Measurements from ENCODE around the gene ERGIC3. TPM values are rescaled to one million over a fixed set of nuclear protein-coding genes. Genes with fewer than 3 reads are reported as not detected.
A peak's percentile ranks its signal among the peaks of the same experiment; 100 is the strongest.

Gene ERGIC3
- total RNA-seq, 1 donor, result 325 TPM

DNA sequence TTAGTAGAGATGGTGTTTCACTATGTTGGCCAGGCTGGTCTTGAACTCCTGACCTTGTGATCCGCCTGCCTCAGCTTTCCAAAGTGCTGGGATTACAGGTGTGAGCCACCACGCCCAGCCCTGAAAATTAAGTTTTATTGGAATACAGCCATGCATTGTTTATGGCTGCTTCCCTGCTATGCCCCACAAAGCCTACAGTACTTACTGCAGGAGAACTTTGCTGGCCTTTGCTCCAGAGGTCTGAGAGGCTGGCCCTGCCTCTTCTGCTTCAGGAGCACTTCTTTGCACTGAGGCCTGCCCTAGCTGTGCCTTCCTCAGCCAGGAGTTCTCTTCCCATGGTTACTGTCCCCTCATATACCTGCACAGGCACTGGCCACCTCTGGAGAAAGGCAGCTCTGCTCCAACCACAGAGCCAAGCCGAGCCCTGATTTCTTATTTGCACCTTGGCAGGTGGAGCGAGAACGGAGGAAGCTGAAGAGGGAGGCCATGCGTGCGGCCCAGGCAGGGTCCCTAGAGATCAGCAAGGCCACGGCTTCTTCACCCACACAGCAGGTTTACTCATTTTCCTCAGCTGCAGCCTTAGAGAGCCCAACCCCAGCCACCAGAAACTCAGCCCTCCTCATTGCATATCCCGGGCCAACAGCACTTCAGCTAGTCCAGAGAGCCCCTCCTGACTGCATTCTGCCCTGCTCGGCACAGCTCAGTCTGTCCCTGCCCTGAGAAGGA is 33.2 kb upstream of the ERGIC3 start:
- no peak overlapping the region for H3K4me3 ChIP-seq (ENCODE audit: low read depth, low read length)
- DNase-seq (ENCODE audit: low read depth), result no peak
- TF ChIP-seq, protein P1, sequence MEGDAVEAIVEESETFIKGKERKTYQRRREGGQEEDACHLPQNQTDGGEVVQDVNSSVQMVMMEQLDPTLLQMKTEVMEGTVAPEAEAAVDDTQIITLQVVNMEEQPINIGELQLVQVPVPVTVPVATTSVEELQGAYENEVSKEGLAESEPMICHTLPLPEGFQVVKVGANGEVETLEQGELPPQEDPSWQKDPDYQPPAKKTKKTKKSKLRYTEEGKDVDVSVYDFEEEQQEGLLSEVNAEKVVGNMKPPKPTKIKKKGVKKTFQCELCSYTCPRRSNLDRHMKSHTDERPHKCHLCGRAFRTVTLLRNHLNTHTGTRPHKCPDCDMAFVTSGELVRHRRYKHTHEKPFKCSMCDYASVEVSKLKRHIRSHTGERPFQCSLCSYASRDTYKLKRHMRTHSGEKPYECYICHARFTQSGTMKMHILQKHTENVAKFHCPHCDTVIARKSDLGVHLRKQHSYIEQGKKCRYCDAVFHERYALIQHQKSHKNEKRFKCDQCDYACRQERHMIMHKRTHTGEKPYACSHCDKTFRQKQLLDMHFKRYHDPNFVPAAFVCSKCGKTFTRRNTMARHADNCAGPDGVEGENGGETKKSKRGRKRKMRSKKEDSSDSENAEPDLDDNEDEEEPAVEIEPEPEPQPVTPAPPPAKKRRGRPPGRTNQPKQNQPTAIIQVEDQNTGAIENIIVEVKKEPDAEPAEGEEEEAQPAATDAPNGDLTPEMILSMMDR (IDR thresholded peaks at IDR 0.05; ENCODE audit: insufficient read depth, low read depth, low read length), result no peak

DNA sequence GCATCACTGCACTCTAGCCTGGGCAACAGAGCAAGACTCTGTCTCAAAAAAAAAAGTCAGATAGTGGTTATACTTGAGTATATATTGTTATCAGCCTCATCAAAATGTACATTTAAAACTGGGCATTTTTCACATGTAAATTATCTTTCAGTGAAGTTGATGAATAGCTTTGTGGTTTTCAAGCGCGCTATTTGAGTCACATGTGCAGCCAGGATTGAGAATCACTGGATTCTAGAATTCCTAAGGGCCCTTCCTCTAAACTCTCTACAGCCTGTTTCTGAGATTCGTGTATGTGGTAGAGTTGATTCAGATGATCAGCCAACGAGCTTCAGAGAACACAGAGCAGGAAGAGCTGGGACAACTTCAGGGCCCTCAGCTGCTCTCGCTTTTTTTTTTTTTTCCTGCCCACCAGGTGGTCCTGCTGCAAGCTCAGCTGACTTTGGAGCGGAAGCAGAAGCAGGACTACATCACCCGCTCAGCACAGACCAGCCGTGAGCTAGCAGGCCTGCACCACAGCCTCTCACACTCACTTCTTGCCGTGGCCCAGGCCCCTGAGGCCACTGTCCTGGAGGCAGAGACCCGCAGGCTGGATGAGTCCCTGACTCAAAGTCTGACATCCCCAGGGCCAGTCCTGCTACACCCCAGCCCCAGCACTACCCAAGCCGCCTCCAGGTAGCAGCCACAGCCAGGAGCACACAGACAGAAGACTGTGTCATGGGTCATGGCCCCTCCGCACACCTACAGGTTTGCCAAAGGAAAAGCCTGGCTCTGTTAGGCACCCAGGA is 30.7 kb upstream of the ERGIC3 start:
- TF ChIP-seq, protein P1 (IDR thresholded peaks at IDR 0.05; ENCODE audit: insufficient read depth, low read depth, low read length), result no peak
- no peak overlapping the region for H3K4me3 ChIP-seq (ENCODE audit: low read depth, low read length)
- DNase-seq (ENCODE audit: low read depth), result no peak

DNA sequence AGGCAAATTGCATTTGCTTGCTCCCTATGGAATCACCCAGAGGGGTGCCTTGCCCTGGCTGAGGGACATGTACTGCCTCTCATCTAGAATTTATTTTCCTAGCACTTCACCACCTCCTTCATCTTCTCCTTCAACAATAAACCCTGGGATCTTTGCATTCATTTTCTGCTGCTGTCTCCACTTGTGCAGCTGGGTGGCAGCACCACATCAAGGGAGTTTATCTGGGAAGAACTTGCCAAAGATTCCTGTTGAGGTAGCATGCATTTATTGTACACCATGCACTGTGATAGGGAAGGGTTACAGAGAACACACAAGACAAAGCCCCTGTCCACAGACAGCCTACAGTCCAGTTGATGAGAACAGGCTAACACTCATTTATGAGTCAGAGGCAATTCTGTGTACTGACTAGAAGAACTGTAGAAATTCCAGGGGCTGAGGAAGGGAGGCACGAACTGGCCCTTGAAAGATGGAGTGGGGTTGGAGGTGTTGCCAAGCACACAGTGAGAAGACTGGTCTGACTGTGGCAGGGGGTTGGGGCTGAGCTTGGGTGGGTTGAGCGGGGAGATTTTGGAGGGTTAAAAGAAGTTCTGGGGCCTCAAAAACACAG is 30.0 kb upstream of the ERGIC3 start:
- H3K4me3 ChIP-seq (ENCODE audit: low read depth, low read length), result no peak overlapping the region
- TF ChIP-seq, protein P1 (IDR thresholded peaks at IDR 0.05; ENCODE audit: insufficient read depth, low read depth, low read length), result peak; percentile 78
- peak; percentile 62 for DNase-seq (ENCODE audit: low read depth)

DNA sequence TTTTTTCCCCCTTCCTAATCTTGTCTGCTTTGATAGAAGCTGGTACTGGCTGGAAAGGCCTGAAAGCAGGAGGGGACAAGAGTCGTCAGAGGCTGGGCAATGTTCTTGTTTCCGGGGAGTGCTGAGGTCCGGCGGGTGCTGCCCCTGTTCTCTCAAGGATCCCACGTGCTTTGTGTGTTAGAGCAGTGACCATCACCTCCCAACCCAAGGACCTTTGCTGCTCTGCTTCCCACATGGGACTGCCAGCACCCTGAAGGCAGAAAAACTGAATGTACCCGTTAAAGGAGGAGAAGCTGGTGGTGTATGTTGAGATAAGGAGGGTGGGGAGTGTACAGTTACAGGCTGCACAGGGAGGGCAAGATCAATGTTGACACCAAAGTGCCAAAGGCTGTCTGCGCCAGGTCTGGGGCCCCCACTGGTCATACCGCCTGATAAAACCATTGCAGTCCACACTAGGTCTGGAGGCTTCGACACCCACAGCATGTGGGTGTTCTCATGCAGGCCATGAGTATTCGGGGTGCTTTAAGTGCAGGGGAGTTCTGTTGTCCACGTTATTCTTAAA is 27.4 kb upstream of the ERGIC3 start:
- TF ChIP-seq, protein P1 (IDR thresholded peaks at IDR 0.05; ENCODE audit: insufficient read depth, low read depth, low read length), result no peak
- DNase-seq (ENCODE audit: low read depth), result no peak
- H3K4me3 ChIP-seq (ENCODE audit: low read depth, low read length), result no peak overlapping the region

DNA sequence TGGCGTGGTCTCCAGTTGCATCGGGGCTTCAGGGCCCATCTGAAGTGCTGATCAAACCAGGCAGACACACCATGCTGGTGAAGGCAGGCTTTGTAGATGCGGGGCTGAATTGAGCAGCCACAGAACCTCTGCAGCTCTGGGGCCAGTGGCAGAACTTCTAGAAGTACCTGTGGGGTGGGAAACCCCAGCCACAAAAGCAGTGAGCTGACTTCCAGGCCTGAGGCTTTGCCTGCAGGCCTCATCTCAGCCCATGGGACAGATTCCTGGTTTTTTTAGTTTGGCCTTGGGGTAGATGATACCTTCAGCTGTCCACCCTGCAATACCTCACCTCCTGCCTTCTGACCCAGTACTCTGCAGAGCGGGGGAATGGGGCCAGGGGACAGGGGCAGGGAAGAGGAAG is 26.5 kb upstream of the ERGIC3 start:
- no peak overlapping the region for H3K4me3 ChIP-seq (ENCODE audit: low read depth, low read length)
- no peak for DNase-seq (ENCODE audit: low read depth)
- TF ChIP-seq, protein P1 (IDR thresholded peaks at IDR 0.05; ENCODE audit: insufficient read depth, low read depth, low read length), result no peak

DNA sequence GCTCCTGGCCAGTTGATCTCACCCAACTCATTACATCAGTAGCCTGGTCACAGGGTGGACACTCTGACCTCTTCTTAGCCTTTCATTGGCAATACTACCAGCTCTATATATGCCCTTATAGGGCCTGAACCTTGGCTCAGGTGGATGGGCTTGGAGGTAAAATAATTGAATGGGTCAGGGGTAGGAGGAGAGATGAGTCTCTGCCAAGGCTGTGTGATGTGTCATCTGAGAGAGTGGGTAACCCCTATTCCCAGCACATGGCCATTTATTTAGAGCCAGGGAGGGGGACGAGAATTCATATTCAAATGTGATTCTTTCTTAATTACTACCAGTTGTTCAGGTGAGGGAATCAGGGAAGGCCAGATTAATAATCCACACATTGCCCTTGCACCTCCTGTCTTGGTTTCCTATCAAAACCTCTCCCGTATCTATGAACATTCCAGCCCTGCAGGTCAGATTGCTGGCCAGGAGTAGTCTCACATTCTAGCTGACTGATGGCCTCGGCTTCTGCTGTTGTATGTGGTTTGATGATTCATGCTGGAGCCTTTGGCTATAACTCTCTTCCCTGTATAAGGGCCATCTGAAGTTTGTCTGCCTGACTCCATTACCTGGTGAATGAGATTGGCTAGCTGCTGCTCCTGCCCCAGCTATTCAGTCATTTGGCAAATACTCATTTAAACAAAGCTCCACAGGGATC is 25.8 kb upstream of the ERGIC3 start:
- no peak overlapping the region for H3K4me3 ChIP-seq (ENCODE audit: low read depth, low read length)
- peak; percentile 70 for DNase-seq (ENCODE audit: low read depth)
- TF ChIP-seq, protein P1 (IDR thresholded peaks at IDR 0.05; ENCODE audit: insufficient read depth, low read depth, low read length), result no peak

Data from fibroblast of villous mesenchyme (primary cell).